Measurements from ENCODE around the gene TFEB. TPM values are rescaled to one million over a fixed set of nuclear protein-coding genes. Genes with fewer than 3 reads are reported as not detected.

Gene TFEB
- total RNA-seq, 1 donor = 3.0 TPM

DNA sequence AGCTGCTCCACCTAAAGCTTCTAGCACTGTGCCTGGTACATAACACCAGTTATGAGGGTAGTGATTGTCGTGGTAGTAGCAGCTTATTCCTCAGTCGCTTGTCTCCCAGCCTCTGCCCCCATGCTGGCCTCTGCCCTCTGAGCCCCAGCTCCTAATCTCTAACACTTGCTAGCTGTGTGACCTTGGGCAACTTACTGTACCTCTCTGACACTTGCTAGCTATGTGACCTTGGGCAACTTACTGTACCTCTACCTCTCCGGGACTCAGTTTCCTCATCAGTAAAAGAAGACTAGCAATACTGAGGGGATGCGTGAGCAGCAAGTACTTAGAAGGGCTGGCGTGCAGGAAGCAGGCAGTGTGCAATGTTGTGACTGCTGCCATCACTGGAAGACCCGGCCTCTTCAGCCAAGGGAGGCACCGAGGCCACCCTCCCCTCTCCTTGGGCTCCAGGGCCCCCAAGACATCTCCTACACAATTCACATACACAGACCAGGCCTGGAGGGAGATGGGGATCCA lies 87.3 kb downstream of the TFEB start:
- H3K4me3 ChIP-seq (ENCODE audit: low read depth, low read length) = no peak overlapping the region
- TF ChIP-seq, protein P1, sequence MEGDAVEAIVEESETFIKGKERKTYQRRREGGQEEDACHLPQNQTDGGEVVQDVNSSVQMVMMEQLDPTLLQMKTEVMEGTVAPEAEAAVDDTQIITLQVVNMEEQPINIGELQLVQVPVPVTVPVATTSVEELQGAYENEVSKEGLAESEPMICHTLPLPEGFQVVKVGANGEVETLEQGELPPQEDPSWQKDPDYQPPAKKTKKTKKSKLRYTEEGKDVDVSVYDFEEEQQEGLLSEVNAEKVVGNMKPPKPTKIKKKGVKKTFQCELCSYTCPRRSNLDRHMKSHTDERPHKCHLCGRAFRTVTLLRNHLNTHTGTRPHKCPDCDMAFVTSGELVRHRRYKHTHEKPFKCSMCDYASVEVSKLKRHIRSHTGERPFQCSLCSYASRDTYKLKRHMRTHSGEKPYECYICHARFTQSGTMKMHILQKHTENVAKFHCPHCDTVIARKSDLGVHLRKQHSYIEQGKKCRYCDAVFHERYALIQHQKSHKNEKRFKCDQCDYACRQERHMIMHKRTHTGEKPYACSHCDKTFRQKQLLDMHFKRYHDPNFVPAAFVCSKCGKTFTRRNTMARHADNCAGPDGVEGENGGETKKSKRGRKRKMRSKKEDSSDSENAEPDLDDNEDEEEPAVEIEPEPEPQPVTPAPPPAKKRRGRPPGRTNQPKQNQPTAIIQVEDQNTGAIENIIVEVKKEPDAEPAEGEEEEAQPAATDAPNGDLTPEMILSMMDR (IDR thresholded peaks at IDR 0.05; ENCODE audit: insufficient read depth, low read depth, low read length) = no peak
- DNase-seq (ENCODE audit: low read depth) = no peak

DNA sequence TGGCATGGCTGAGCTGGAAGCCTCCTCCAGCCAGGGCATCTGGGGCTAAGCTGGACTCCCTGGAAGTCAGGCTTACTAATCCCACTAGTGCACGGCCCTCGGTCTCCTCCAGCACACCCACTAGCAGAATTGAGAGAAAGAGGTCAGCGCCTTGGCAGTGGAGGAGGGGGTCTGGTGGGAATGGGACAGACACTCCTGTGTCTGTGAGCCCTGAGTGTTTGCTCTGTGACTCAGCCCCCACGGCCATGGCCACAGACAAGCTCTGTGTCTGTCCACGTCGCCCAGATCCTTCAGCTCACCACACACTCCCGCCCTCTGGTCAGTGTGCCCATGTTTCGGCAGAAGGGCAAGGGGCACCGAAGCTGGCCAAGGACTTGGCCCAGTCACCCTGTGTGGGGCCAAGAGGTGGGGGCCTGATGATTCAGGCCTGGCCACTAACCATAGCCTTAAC lies 88.3 kb downstream of the TFEB start:
- H3K4me3 ChIP-seq (ENCODE audit: low read depth, low read length) = no peak overlapping the region
- TF ChIP-seq, protein P1 (IDR thresholded peaks at IDR 0.05; ENCODE audit: insufficient read depth, low read depth, low read length) = no peak
- DNase-seq (ENCODE audit: low read depth) = no peak

DNA sequence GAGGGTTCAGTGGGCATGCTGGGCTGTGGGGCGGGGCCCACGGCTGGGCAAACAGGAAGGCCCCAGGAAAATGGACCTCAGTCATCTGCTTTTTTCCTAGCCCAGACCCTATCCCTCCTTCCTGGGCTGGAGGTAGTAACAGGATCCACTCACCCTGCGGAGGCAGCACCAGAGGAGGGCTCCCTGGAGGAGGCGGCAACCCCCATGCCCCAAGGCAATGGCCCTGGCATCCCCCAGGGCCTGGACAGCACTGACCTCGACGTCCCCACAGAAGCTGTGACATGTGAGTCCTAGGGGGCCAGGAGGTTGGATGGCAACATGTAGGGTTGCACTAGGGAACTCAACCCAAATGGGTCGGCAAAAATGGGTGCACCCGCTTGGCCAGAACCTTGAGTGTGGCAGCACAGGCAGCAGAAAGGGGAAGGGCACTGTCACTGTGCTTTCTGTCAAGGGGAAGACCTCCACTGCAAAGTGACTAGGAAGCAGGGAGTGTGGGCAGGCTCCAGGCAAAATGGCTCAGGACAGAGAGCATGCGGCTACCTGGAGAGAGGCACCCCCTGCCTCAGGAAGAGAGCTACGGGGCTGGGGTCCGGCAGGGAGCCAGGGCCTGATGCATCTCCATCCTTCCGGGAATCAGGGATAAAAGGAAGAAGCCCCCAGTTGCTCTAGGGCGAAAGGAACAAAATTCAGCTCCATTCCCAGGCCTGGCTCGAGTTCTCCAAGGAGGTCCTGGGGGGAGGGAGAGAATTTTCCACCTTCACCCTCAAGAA lies 89.2 kb downstream of the TFEB start:
- H3K4me3 ChIP-seq (ENCODE audit: low read depth, low read length) = no peak overlapping the region
- no peak for DNase-seq (ENCODE audit: low read depth)
- TF ChIP-seq, protein P1 (IDR thresholded peaks at IDR 0.05; ENCODE audit: insufficient read depth, low read depth, low read length) = no peak

DNA sequence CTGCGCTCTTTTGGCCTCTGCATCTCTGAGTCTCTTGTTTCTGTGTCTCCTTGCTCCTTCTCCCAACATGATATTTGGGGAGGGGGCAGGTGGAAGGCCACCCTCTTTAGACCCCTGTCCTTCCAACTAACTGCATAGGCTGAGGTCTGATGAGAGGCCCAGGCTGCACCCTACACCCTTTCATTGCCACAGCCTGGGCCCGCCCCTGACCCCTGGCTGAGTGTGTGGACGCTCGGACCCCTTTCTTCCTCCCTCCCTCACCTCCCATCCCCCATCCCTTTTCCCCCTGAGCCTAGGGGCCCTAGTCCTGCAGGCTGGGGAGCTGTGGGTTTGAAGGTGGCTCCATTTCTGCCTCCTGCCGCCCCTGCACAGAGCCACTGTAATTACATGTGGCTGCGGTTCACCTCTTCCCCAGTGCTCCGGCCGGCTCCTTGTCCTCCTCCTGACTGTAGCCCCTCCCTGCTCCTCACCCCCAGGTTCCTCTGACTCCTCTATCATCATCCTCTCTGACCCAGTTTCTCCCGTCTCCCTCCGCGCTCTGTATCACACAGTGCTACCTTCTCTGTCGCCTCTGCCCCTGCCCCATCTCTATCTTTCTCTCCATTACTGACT lies 90.3 kb downstream of the TFEB start:
- DNase-seq (ENCODE audit: low read depth) = no peak
- H3K4me3 ChIP-seq (ENCODE audit: low read depth, low read length) = no peak overlapping the region
- TF ChIP-seq, protein P1 (IDR thresholded peaks at IDR 0.05; ENCODE audit: insufficient read depth, low read depth, low read length) = no peak

DNA sequence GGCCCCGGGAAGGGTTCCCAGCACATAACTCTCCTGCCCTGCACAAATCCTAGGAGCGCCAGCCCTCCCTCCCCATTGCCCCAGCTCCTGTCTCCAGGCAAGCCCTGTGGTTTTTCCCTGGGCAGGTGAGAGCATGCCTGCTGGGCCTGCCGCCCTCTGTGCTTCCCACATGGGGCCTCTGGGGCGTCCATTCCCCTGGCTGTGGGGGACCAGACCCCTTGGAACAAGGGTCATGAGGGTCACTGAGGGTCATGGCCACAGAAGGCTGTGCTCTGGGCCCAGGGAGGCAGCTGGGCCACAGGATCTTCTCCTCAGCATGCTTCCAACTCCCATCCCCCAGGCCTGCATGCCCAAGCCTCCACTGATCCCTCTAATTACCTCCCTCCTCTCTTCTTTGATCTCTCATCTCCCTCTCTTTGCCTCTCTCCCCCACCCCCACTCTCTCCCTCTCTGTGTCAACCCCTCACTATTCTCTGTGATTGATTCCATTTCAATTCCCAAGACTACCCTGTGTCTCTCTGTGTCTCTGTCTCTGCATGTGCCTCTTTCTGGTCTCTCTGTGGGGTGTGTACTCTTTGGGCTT lies 91.0 kb downstream of the TFEB start:
- H3K4me3 ChIP-seq (ENCODE audit: low read depth, low read length) = no peak overlapping the region
- DNase-seq (ENCODE audit: low read depth) = no peak
- TF ChIP-seq, protein P1 (IDR thresholded peaks at IDR 0.05; ENCODE audit: insufficient read depth, low read depth, low read length) = no peak

DNA sequence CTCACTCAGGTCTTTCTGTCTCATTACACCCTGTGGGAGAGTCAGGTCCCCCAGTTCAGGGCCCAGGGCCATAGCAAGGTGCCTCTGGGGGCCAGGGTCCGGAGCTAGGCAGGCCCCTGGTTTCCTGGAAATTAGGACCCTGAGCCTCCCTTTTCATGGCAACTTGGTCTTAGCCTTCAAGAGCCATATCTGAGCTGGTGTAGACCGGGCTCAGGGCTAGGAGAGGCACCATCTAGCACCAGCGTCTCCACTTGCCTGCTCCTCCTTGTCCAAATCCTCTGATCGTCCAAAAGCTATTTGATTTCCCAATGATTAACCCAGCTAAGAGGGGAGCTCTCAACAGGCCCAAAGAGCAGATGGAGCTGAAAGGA lies 91.5 kb downstream of the TFEB start:
- TF ChIP-seq, protein P1 (IDR thresholded peaks at IDR 0.05; ENCODE audit: insufficient read depth, low read depth, low read length) = no peak
- no peak overlapping the region for H3K4me3 ChIP-seq (ENCODE audit: low read depth, low read length)
- DNase-seq (ENCODE audit: low read depth) = no peak

Measured in fibroblast of villous mesenchyme (primary cell).